ENCODE results near the gene DGLUCY.
A peak's percentile ranks its signal among the peaks of the same experiment; 100 is the strongest.
"Not testable (repeated sequence)": the region's sequence is repeated elsewhere in the genome, so short reads cannot be mapped to it uniquely, and the experiment has no call there.

Gene DGLUCY

GRCh38 chr14:91237219-91237618 lies 123.3 kb downstream of the DGLUCY start:
- no peak for DNase-seq

- DNase-seq: no peak
These were observed 124.2 kb downstream of the DGLUCY start for GRCh38 chr14:91238085-91238484.

GRCh38 chr14:91238661-91239060 lies 124.8 kb downstream of the DGLUCY start:
- no peak for DNase-seq

- DNase-seq: peak; percentile 61
These were observed 128.0 kb downstream of the DGLUCY start for GRCh38 chr14:91241863-91242262.

GRCh38 chr14:91242635-91243034 lies 128.8 kb downstream of the DGLUCY start:
- no peak for DNase-seq

GRCh38 chr14:91243074-91243471 lies 129.2 kb downstream of the DGLUCY start:
- DNase-seq: no peak

GRCh38 chr14:91244501-91244901 lies 130.6 kb downstream of the DGLUCY start, which contains the start of gene GPR68:
Gene GPR68 (minus strand): TSS chr14:91244704. CDS start chr14:91235050, 9,654 bp downstream.
- peak; percentile 61 for DNase-seq

GRCh38 chr14:91245029-91245428 lies 131.2 kb downstream of the DGLUCY start:
- peak; percentile 87 for DNase-seq

- DNase-seq: not testable (repeated sequence)
These were observed 131.7 kb downstream of the DGLUCY start for GRCh38 chr14:91245616-91246015.

- DNase-seq: peak; percentile 85
These were observed 132.4 kb downstream of the DGLUCY start for GRCh38 chr14:91246051-91246852.

- DNase-seq: peak; percentile 58
These were observed 136.2 kb downstream of the DGLUCY start for GRCh38 chr14:91249841-91250616.

GRCh38 chr14:91250912-91251311 lies 137.0 kb downstream of the DGLUCY start:
- peak; percentile 34 for DNase-seq

- peak; percentile 62 for DNase-seq
These were observed 139.3 kb downstream of the DGLUCY start for GRCh38 chr14:91252871-91253794.

- peak; percentile 27 for DNase-seq
These were observed 140.0 kb downstream of the DGLUCY start for GRCh38 chr14:91253795-91254323.

- DNase-seq: peak; percentile 50
These were observed 140.6 kb downstream of the DGLUCY start for GRCh38 chr14:91254461-91254860.

GRCh38 chr14:91255026-91255695 lies 141.3 kb downstream of the DGLUCY start:
- DNase-seq: no peak

- no peak for DNase-seq
These were observed 142.8 kb downstream of the DGLUCY start for GRCh38 chr14:91256661-91257060.

- no peak for DNase-seq
These were observed 143.6 kb downstream of the DGLUCY start for GRCh38 chr14:91257328-91258010.

- DNase-seq: no peak
These were observed 144.2 kb downstream of the DGLUCY start for GRCh38 chr14:91258011-91258618.

GRCh38 chr14:91258876-91259275 lies 145.0 kb downstream of the DGLUCY start:
- no peak for DNase-seq

GRCh38 chr14:91261115-91261514 lies 147.2 kb downstream of the DGLUCY start:
- DNase-seq: peak; percentile 36
